ENCODE data around the gene CABS1.

The CABS1 gene

GRCh38 chr4:70334681-70335080, at the start of gene CABS1:
Gene CABS1 (plus strand): TSS chr4:70334981. CDS start chr4:70335040, 59 bp downstream.
- no peak for DNase-seq (ENCODE audit: low read depth)

GRCh38 chr4:70288651-70289050, 46.1 kb upstream of the CABS1 start:
- DNase-seq (ENCODE audit: low read depth) = no peak

GRCh38 chr4:70291341-70291740, 43.4 kb upstream of the CABS1 start:
- no peak for DNase-seq (ENCODE audit: low read depth)

- DNase-seq (ENCODE audit: low read depth) = no peak
Measured at GRCh38 chr4:70297576-70297975, 37.2 kb upstream of the CABS1 start.

GRCh38 chr4:70298051-70298450, 36.7 kb upstream of the CABS1 start:
- no peak for DNase-seq (ENCODE audit: low read depth)

- no peak for DNase-seq (ENCODE audit: low read depth)
Measured at GRCh38 chr4:70299643-70300042, 35.1 kb upstream of the CABS1 start.

GRCh38 chr4:70300215-70300614, 34.6 kb upstream of the CABS1 start:
- DNase-seq (ENCODE audit: low read depth) = no peak

- no peak for DNase-seq (ENCODE audit: low read depth)
Measured at GRCh38 chr4:70303090-70303489, 31.7 kb upstream of the CABS1 start.

- no peak for DNase-seq (ENCODE audit: low read depth)
Measured at GRCh38 chr4:70305601-70306000, 29.2 kb upstream of the CABS1 start.

- DNase-seq (ENCODE audit: low read depth) = no peak
Measured at GRCh38 chr4:70306076-70306475, 28.7 kb upstream of the CABS1 start.

GRCh38 chr4:70313736-70314135, 21.0 kb upstream of the CABS1 start:
- DNase-seq (ENCODE audit: low read depth) = no peak

- DNase-seq (ENCODE audit: low read depth) = no peak
Measured at GRCh38 chr4:70315928-70316327, 18.9 kb upstream of the CABS1 start.

GRCh38 chr4:70326052-70326451, 8.7 kb upstream of the CABS1 start:
- DNase-seq (ENCODE audit: low read depth) = no peak

- DNase-seq (ENCODE audit: low read depth) = no peak
Measured at GRCh38 chr4:70336043-70336442, 1.3 kb downstream of the CABS1 start.

- DNase-seq (ENCODE audit: low read depth) = no peak
Measured at GRCh38 chr4:70337886-70338420, 3.2 kb downstream of the CABS1 start.

GRCh38 chr4:70356185-70356584, 21.4 kb downstream of the CABS1 start:
- DNase-seq (ENCODE audit: low read depth) = no peak

GRCh38 chr4:70359115-70359661, 24.4 kb downstream of the CABS1 start:
- DNase-seq (ENCODE audit: low read depth) = no peak

GRCh38 chr4:70360460-70360859, 25.7 kb downstream of the CABS1 start, which contains the start of gene SMR3A:
Gene SMR3A (plus strand): TSS chr4:70360760. CDS start chr4:70362116, 1,356 bp downstream.
- DNase-seq (ENCODE audit: low read depth) = no peak

GRCh38 chr4:70364002-70364401, 29.2 kb downstream of the CABS1 start:
- no peak for DNase-seq (ENCODE audit: low read depth)

- DNase-seq (ENCODE audit: low read depth) = no peak
Measured at GRCh38 chr4:70365479-70365878, 30.7 kb downstream of the CABS1 start.

- no peak for DNase-seq (ENCODE audit: low read depth)
Measured at GRCh38 chr4:70367813-70368212, 33.0 kb downstream of the CABS1 start.

GRCh38 chr4:70371987-70372386, 37.2 kb downstream of the CABS1 start:
- no peak for DNase-seq (ENCODE audit: low read depth)

- DNase-seq (ENCODE audit: low read depth) = no peak
Measured at GRCh38 chr4:70372760-70373159, 38.0 kb downstream of the CABS1 start.

GRCh38 chr4:70380578-70380977, 45.8 kb downstream of the CABS1 start:
- DNase-seq (ENCODE audit: low read depth) = no peak
